ENCODE results near the gene ZC3H15.
A peak's percentile ranks its signal among the peaks of the same experiment; 100 is the strongest.
"Not testable (repeated sequence)": the region's sequence is repeated elsewhere in the genome, so short reads cannot be mapped to it uniquely, and the experiment has no call there.

The ZC3H15 gene

DNA sequence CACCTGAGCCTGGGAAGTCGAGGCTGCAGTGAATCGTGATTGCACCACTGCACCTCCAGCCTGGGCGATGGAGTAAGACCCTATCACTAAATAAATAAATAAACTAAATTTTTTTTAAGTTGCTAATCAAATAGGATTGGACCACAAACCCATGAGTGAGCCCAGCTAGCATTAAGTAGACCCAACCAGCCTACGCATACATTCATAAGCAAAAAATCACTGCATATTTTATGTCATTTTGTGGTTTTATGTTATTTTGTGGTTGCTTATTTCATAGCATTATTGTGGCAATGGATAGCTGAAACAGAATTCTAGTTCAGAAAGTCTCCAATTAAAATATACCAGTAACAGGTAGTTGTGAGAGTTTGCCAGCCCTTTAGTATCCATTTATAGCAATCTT lies 29.1 kb upstream of the ZC3H15 start:
- TF ChIP-seq, protein P1, sequence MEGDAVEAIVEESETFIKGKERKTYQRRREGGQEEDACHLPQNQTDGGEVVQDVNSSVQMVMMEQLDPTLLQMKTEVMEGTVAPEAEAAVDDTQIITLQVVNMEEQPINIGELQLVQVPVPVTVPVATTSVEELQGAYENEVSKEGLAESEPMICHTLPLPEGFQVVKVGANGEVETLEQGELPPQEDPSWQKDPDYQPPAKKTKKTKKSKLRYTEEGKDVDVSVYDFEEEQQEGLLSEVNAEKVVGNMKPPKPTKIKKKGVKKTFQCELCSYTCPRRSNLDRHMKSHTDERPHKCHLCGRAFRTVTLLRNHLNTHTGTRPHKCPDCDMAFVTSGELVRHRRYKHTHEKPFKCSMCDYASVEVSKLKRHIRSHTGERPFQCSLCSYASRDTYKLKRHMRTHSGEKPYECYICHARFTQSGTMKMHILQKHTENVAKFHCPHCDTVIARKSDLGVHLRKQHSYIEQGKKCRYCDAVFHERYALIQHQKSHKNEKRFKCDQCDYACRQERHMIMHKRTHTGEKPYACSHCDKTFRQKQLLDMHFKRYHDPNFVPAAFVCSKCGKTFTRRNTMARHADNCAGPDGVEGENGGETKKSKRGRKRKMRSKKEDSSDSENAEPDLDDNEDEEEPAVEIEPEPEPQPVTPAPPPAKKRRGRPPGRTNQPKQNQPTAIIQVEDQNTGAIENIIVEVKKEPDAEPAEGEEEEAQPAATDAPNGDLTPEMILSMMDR (IDR thresholded peaks at IDR 0.05; ENCODE audit: low read depth, low read length) = no peak
- peak; percentile 49 for DNase-seq (ENCODE audit: extremely low read depth, low read depth)

GRCh38 chr2:186457908-186458307 lies 28.2 kb upstream of the ZC3H15 start:
- TF ChIP-seq, protein P1 (IDR thresholded peaks at IDR 0.05; ENCODE audit: low read depth, low read length) = no peak
- DNase-seq (ENCODE audit: extremely low read depth, low read depth) = no peak

DNA sequence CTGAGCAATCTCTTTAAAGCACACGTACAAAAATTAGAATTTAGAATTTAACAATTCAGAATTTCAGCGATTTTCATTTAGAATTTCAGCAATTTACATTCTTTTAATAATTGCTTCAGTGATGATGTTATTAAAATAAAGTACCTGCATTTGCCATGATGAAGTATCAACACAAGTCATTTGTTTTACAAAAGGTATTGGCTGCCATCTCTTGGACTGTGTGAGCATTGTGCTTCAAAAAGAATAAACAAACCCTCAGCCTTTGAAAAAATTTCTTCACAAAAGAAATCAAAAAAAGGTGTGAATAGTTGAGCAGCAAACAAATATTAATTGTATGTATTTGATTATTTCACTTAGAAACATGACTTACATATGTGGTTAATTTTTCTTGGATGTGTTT lies 27.1 kb upstream of the ZC3H15 start:
- TF ChIP-seq, protein P1 (IDR thresholded peaks at IDR 0.05; ENCODE audit: low read depth, low read length) = peak; percentile 26
- DNase-seq (ENCODE audit: extremely low read depth, low read depth) = no peak

GRCh38 chr2:186460465-186460864 lies 25.6 kb upstream of the ZC3H15 start:
- TF ChIP-seq, protein P1 (IDR thresholded peaks at IDR 0.05; ENCODE audit: low read depth, low read length) = peak; percentile 37
- no peak for DNase-seq (ENCODE audit: extremely low read depth, low read depth)

DNA sequence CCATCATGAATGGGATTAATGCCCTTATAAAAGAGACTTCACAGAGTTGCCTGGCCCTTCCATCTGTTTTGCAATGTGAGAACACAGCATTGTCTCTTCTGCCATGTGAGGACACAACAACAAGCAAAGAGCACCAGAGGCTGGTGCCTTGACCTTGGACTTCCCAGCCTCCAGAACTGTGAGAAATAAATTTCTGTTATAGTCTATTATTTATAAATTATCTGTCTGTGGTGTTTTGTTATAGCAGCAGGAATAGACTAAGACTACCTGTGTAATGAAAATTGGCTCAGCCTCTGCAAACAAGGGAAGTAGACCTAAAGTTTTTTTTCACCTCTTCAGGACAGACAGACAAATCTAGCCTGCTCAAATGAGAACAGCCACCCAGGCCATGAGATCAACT lies 19.3 kb upstream of the ZC3H15 start:
- DNase-seq (ENCODE audit: extremely low read depth, low read depth) = no peak
- TF ChIP-seq, protein P1 (IDR thresholded peaks at IDR 0.05; ENCODE audit: low read depth, low read length) = no peak

DNA sequence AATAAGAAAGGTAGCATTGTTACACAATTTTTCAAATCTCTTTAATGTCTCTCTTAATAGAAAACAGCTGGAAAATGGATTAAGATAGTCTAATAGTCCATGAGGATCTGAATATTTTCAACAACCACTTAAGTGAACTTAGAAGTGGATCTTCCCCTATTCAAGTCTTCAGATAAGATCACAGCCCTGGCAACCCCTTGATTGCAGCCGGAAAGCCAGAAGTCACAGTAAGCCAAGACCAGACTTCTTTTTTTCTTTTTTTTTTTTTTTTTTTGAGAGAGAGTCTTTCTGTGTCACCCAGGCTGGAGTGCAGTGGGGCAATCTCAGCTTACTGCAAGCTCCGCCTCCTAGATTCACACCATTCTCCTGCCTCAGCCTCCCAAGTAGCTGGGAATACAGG lies 18.6 kb upstream of the ZC3H15 start:
- TF ChIP-seq, protein P1 (IDR thresholded peaks at IDR 0.05; ENCODE audit: low read depth, low read length) = no peak
- no peak for DNase-seq (ENCODE audit: extremely low read depth, low read depth)

DNA sequence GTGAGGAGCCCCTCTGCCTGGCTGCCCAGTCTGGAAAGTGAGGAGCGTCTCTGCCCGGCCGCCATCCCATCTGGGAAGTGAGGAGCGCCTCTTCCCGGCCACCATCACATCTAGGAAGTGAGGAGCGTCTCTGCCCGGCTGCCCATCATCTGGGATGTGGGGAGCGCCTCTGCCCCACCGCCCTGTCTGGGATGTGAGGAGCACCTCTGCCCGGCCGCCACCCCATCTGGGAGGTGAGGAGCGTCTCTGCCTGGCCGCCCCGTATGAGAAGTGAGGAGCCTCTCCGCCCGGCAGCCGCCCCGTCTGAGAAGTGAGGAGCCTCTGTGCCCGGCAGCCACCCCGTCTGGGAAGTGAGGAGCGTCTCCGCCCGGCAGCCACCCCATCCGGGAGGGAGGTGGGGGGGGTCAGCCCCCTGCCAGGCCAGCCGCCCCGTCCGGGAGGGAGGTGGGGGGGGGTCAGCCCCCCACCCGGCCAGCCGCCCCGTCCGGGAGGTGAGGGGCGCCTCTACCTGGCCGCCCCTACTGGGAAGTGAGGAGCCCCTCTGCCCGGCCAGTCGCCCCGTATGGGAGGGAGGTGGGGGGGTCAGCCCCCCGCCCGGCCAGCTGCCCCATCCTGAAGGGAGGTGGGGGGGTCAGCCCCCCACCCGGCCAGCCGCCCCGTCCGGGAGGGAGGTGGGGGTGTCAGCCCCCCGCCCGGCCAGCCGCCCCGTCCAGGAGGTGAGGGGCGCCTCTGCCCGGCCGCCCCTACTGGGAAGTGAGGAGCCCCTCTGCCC lies 13.2 kb upstream of the ZC3H15 start:
- DNase-seq (ENCODE audit: extremely low read depth, low read depth) = not testable (repeated sequence)

GRCh38 chr2:186474239-186474638 lies 11.8 kb upstream of the ZC3H15 start:
- DNase-seq (ENCODE audit: extremely low read depth, low read depth) = not testable (repeated sequence)
